ENCODE data around the gene SH3BP4. TPM values are rescaled to one million over a fixed set of nuclear protein-coding genes. Genes with fewer than 3 reads are reported as not detected.

The SH3BP4 gene
- total and polyA plus RNA-seq, 2 of the 8 experiments (the other 6 are each of a cell fraction or from before 2014, with no cell fraction given) = 28.3 to 35.4 TPM

DNA sequence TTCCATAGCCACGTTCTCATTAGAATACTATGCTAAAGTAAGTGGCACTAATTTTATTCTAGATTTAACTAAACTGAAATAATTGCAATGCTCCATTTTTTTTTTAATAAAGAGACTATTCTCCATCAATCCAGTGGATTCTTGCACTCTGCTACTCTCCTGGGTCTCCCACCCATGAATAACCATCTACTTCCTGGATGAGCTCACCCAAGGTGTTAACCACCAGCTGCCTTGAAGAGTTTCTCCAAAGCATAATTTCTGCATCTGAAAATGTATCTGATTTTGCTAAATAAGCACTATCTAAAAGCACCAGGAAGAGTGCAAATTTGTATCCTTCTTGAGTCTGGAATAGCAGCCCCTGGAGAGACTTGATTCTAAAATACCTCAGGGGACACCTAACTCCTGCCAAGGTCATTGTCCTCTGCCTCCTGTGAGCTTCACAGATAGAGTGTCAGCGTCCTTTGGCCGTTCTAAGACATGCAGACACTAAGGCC is 41.6 kb upstream of the SH3BP4 start (continued):
- TF ChIP-seq RNF2 (IDR thresholded peaks at IDR 0.05; ENCODE audit: borderline replicate concordance, low read depth, low read length, missing control alignments, poor library complexity, severe bottlenecking) (no peak), NRF1 (IDR thresholded peaks at IDR 0.05; ENCODE audit: low read depth, low read length) (no peak), BRCA1 (IDR thresholded peaks at IDR 0.05; ENCODE audit: low read depth, low read length) (no peak), CEBPB (IDR thresholded peaks at IDR 0.05; ENCODE audit: low read depth, low read length) (no peak), RFX5 (IDR thresholded peaks at IDR 0.05; ENCODE audit: borderline replicate concordance, low read depth, low read length) (no peak), POLR2AphosphoS5 (IDR thresholded peaks at IDR 0.05; ENCODE audit: low read depth, low read length) (no peak)
